ENCODE results near the gene CDH4. TPM values are rescaled to one million over a fixed set of nuclear protein-coding genes. Genes with fewer than 3 reads are reported as not detected.
A peak's percentile ranks its signal among the peaks of the same experiment; 100 is the strongest.

CDH4 gene
- total RNA-seq, 6 donors from 2014 or later = 0.20 to 1.0 (median 0.40) TPM; not detected in 1

DNA sequence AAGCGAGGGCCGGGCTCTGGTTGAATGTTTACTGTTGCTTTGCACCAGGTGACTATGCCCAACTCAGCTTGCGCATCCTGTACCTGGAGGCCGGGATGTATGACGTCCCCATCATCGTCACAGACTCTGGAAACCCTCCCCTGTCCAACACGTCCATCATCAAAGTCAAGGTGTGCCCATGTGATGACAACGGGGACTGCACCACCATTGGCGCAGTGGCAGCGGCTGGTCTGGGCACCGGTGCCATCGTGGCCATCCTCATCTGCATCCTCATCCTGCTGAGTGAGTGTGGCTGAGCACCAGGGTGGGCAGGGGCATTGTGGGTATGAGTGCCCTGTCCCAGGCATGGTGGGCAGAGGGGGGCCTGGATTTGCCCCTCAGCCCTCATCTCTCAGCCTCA, 677.5 kb downstream of the CDH4 start:
- 95 to 99% methylated on average over 7 to 12 of the region's 12 CpGs for WGBS, 2 donors
- peak in 1 of 2 donors; percentile 49 for DNase-seq
- no peaks in the 10 kb centered on the region for H3K36me3 ChIP-seq
- H3K4me3 ChIP-seq = no peak overlapping the region
- ATAC-seq (ENCODE audit: low FRiP score in 2 of 2) = no peak
- no peaks in the 10 kb centered on the region for H3K4me1 ChIP-seq
- H3K9me3 ChIP-seq = no peaks in the 10 kb centered on the region
- TF ChIP-seq POLR2A (IDR thresholded peaks at IDR 0.05) (no peak), POLR2AphosphoS5 (IDR thresholded peaks at IDR 0.05) (no peak), EP300 (IDR thresholded peaks at IDR 0.05) (no peak)
- TF ChIP-seq, protein P1, sequence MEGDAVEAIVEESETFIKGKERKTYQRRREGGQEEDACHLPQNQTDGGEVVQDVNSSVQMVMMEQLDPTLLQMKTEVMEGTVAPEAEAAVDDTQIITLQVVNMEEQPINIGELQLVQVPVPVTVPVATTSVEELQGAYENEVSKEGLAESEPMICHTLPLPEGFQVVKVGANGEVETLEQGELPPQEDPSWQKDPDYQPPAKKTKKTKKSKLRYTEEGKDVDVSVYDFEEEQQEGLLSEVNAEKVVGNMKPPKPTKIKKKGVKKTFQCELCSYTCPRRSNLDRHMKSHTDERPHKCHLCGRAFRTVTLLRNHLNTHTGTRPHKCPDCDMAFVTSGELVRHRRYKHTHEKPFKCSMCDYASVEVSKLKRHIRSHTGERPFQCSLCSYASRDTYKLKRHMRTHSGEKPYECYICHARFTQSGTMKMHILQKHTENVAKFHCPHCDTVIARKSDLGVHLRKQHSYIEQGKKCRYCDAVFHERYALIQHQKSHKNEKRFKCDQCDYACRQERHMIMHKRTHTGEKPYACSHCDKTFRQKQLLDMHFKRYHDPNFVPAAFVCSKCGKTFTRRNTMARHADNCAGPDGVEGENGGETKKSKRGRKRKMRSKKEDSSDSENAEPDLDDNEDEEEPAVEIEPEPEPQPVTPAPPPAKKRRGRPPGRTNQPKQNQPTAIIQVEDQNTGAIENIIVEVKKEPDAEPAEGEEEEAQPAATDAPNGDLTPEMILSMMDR (IDR thresholded peaks at IDR 0.05) = no peak
- no peak overlapping the region for H3K27ac ChIP-seq
- H3K27me3 ChIP-seq = peaks cover 0 to 4% (median 0%) of the 10 kb centered on the region in 4 donors

GRCh38 chr20:61929971-61930666, 678.1 kb downstream of the CDH4 start:
- ATAC-seq (ENCODE audit: low FRiP score in 2 of 2) (no peak), DNase-seq (peak in 1 of 2 donors; percentile 63)
- H3K36me3 ChIP-seq = no peaks in the 10 kb centered on the region
- no peak overlapping the region for H3K4me3 ChIP-seq
- H3K4me1 ChIP-seq = no peaks in the 10 kb centered on the region
- H3K27me3 ChIP-seq = no peaks in the 10 kb centered on the region
- no peaks in the 10 kb centered on the region for H3K9me3 ChIP-seq
- TF ChIP-seq EP300 (IDR thresholded peaks at IDR 0.05) = no peak
- no peak for TF ChIP-seq POLR2AphosphoS5 (IDR thresholded peaks at IDR 0.05)
- TF ChIP-seq POLR2A (IDR thresholded peaks at IDR 0.05) = no peak
- TF ChIP-seq, protein P1 (IDR thresholded peaks at IDR 0.05) = no peak
- H3K27ac ChIP-seq = no peak overlapping the region
- WGBS, 2 donors = 87 to 88% methylated on average over 7 to 12 of the region's 12 CpGs

- Histone ChIP-seq H3K27ac (no peak overlapping the region), H3K9me3 (no peaks in the 10 kb centered on the region), H3K4me3 (no peak overlapping the region), H3K4me1 (no peaks in the 10 kb centered on the region), H3K36me3 (no peaks in the 10 kb centered on the region), H3K27me3 (no peaks in the 10 kb centered on the region)
- ATAC-seq (ENCODE audit: low FRiP score in 2 of 2) (no peak), DNase-seq (peak in 1 of 2 donors; percentile 73)
- TF ChIP-seq, protein P1 (IDR thresholded peaks at IDR 0.05) = no peak
- TF ChIP-seq POLR2A (IDR thresholded peaks at IDR 0.05) = no peak
- 78 to 89% methylated on average over 15 to 28 of the region's 28 CpGs for WGBS, 2 donors
Observed at GRCh38 chr20:61930776-61931475, 678.9 kb downstream of the CDH4 start.

DNA sequence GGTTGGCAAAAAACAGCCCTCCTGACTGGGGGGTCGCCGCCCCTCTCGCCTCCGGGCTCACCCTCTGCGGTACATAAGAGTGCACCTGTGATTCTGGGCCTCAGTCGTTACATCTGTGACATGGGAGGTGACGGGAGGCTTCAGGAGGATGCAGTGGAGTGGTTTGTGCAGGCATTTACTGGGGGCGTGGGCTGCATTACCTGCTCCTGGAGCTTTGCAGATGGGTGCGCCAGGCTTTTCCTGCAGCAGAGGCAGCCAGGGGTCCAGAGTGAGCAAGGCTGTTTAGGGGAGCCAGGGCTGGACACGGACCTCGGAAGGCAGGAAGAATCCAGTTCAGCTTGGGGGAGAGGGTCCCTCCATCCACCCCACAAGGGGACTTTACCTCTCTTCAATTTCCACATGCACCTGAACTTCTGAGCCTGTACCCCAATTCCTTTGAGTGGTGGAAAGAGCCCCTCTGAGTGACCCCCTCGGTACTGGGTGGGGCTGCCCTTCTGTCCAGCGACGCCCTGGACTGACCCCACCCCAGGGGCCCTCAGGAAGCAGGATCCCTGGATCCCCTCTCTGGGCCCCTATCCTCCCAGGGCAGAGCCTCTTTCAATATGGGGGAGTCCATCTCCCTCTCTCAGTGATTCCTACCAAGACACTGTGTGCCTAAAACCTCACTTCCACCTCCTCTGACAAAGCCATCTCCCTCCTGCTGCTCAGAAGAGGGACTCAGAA, 679.6 kb downstream of the CDH4 start:
- ATAC-seq (ENCODE audit: low FRiP score in 2 of 2) = no peak
- TF ChIP-seq EP300 (IDR thresholded peaks at IDR 0.05) = no peak
- TF ChIP-seq, protein P1 (IDR thresholded peaks at IDR 0.05) = no peak
- no peak for TF ChIP-seq POLR2AphosphoS5 (IDR thresholded peaks at IDR 0.05)
- TF ChIP-seq POLR2A (IDR thresholded peaks at IDR 0.05) = no peak
- whole genome bisulfite sequencing, 2 donors = 84 to 89% methylated on average over 8 to 13 of the region's 14 CpGs
- no peaks in the 10 kb centered on the region for H3K27me3 ChIP-seq
- DNase-seq = peak in 1 of 2 donors; percentile 31
- H3K9me3 ChIP-seq = no peaks in the 10 kb centered on the region
- H3K4me1 ChIP-seq = no peaks in the 10 kb centered on the region
- no peak overlapping the region for H3K4me3 ChIP-seq
- H3K36me3 ChIP-seq = no peaks in the 10 kb centered on the region
- no peak overlapping the region for H3K27ac ChIP-seq

All from upper lobe of left lung (tissue), 6 donors.